ENCODE data around the gene SLC2A4RG. TPM values are rescaled to one million over a fixed set of nuclear protein-coding genes. Genes with fewer than 3 reads are reported as not detected.

SLC2A4RG gene
- polyA plus RNA-seq, 3 donors: 65.7 to 124 (median 123) TPM

- DNase-seq (ENCODE audit: extremely low read depth in 1 of 11, low read depth in 9 of 11, low spot score in 4 of 11): no peak
Measured at GRCh38 chr20:63782521-63782971, 43.0 kb downstream of the SLC2A4RG start.

GRCh38 chr20:63783970-63784369 lies 44.4 kb downstream of the SLC2A4RG start:
- no peak for DNase-seq (ENCODE audit: extremely low read depth in 1 of 11, low read depth in 9 of 11, low spot score in 4 of 11)

- no peak for DNase-seq (ENCODE audit: extremely low read depth in 1 of 11, low read depth in 9 of 11, low spot score in 4 of 11)
Measured at GRCh38 chr20:63785691-63786131, 46.1 kb downstream of the SLC2A4RG start.

GRCh38 chr20:63787302-63787701 lies 47.7 kb downstream of the SLC2A4RG start:
- DNase-seq (ENCODE audit: extremely low read depth in 1 of 11, low read depth in 9 of 11, low spot score in 4 of 11): no peak

GRCh38 chr20:63787749-63788148 lies 48.2 kb downstream of the SLC2A4RG start:
- no peak for DNase-seq (ENCODE audit: extremely low read depth in 1 of 11, low read depth in 9 of 11, low spot score in 4 of 11)

- no peak for DNase-seq (ENCODE audit: extremely low read depth in 1 of 11, low read depth in 9 of 11, low spot score in 4 of 11)
Measured at GRCh38 chr20:63789836-63790571, 50.4 kb downstream of the SLC2A4RG start.

GRCh38 chr20:63790572-63791168 lies 51.1 kb downstream of the SLC2A4RG start:
- DNase-seq (ENCODE audit: extremely low read depth in 1 of 11, low read depth in 9 of 11, low spot score in 4 of 11): no peak

- no peak for DNase-seq (ENCODE audit: extremely low read depth in 1 of 11, low read depth in 9 of 11, low spot score in 4 of 11)
Measured at GRCh38 chr20:63791497-63792156, 52.1 kb downstream of the SLC2A4RG start.

GRCh38 chr20:63792866-63793265 lies 53.3 kb downstream of the SLC2A4RG start:
- DNase-seq (ENCODE audit: extremely low read depth in 1 of 11, low read depth in 9 of 11, low spot score in 4 of 11): no peak

Other genes with a start within 250 kb of the SLC2A4RG start
- 1 to 10 TPM; 1.1 to 2.3 (median 1.9) TPM for gene EEF1A2, start 240.7 kb upstream of the SLC2A4RG start, polyA plus RNA-seq (ENCODE audit: insufficient read length in 3 of 3)
- 100 to 1,000 TPM; 145 to 341 (median 332) TPM for gene PPDPF, start 219.0 kb upstream of the SLC2A4RG start, polyA plus RNA-seq (ENCODE audit: insufficient read length in 3 of 3)
- gene PTK6, start 202.4 kb upstream of the SLC2A4RG start, polyA plus RNA-seq (ENCODE audit: insufficient read length in 3 of 3): under 1 TPM; 0.50 to 0.82 (median 0.56) TPM
- gene SRMS, start 192.0 kb upstream of the SLC2A4RG start, polyA plus RNA-seq (ENCODE audit: insufficient read length in 3 of 3): under 1 TPM; 0.14 to 0.17 (median 0.16) TPM
- 1 to 10 TPM in 2 of 3 donors, under 1 TPM in 1; 0.95 to 1.6 (median 1.0) TPM for gene FNDC11, start 185.6 kb upstream of the SLC2A4RG start, polyA plus RNA-seq (ENCODE audit: insufficient read length in 3 of 3)
- gene HELZ2, start 165.5 kb upstream of the SLC2A4RG start, polyA plus RNA-seq (ENCODE audit: insufficient read length in 3 of 3): 10 to 100 TPM in 2 of 3 donors, 1 to 10 TPM in 1; 8.0 to 15.6 (median 15.5) TPM
- gene GMEB2, start 112.7 kb upstream of the SLC2A4RG start, polyA plus RNA-seq (ENCODE audit: insufficient read length in 3 of 3): 10 to 100 TPM in 2 of 3 donors, 1 to 10 TPM in 1; 9.5 to 13.2 (median 12.2) TPM
- 10 to 100 TPM; 20.7 to 36.7 (median 32.5) TPM for gene STMN3, start 86.4 kb upstream of the SLC2A4RG start, polyA plus RNA-seq (ENCODE audit: insufficient read length in 3 of 3)
- gene RTEL1, start 81.5 kb upstream of the SLC2A4RG start, polyA plus RNA-seq (ENCODE audit: insufficient read length in 3 of 3): 10 to 100 TPM; 13.8 to 22.2 (median 18.2) TPM
- 1 to 10 TPM in 2 of 3 donors, under 1 TPM in 1; 0.79 to 2.2 (median 2.0) TPM for gene TNFRSF6B, start 43.1 kb upstream of the SLC2A4RG start, polyA plus RNA-seq (ENCODE audit: insufficient read length in 3 of 3)
- gene ARFRP1, start 31.8 kb upstream of the SLC2A4RG start, polyA plus RNA-seq (ENCODE audit: insufficient read length in 3 of 3): 10 to 100 TPM; 28.3 to 37.0 (median 36.2) TPM
- 10 to 100 TPM; 11.7 to 25.3 (median 20.8) TPM for gene ZGPAT, start 31.7 kb upstream of the SLC2A4RG start, polyA plus RNA-seq (ENCODE audit: insufficient read length in 3 of 3)
- gene LIME1, start 3.1 kb upstream of the SLC2A4RG start, polyA plus RNA-seq (ENCODE audit: insufficient read length in 3 of 3): 10 to 100 TPM in 2 of 3 donors, 1 to 10 TPM in 1; 3.1 to 14.2 (median 10.7) TPM
- gene ZBTB46, start 91.5 kb downstream of the SLC2A4RG start, polyA plus RNA-seq (ENCODE audit: insufficient read length in 3 of 3): 10 to 100 TPM; 15.5 to 20.0 (median 19.2) TPM
- not detected for gene ABHD16B, start 121.7 kb downstream of the SLC2A4RG start, polyA plus RNA-seq (ENCODE audit: insufficient read length in 3 of 3)
- 100 to 1,000 TPM in 1 of 3 donors, 10 to 100 TPM in 2; 79.9 to 102 (median 90.5) TPM for gene TPD52L2, start 125.5 kb downstream of the SLC2A4RG start, polyA plus RNA-seq (ENCODE audit: insufficient read length in 3 of 3)
- gene DNAJC5, start 155.3 kb downstream of the SLC2A4RG start, polyA plus RNA-seq (ENCODE audit: insufficient read length in 3 of 3): 10 to 100 TPM; 26.2 to 33.0 (median 31.4) TPM
- 10 to 100 TPM; 40.0 to 77.6 (median 58.7) TPM for gene UCKL1, start 216.6 kb downstream of the SLC2A4RG start, polyA plus RNA-seq (ENCODE audit: insufficient read length in 3 of 3)
- gene ZNF512B, start 230.2 kb downstream of the SLC2A4RG start, polyA plus RNA-seq (ENCODE audit: insufficient read length in 3 of 3): 10 to 100 TPM; 23.7 to 33.5 (median 29.5) TPM
- 1 to 10 TPM; 5.8 to 9.9 (median 9.3) TPM for gene SAMD10, start 239.9 kb downstream of the SLC2A4RG start, polyA plus RNA-seq (ENCODE audit: insufficient read length in 3 of 3)
- 10 to 100 TPM; 81.8 to 95.2 (median 87.4) TPM for gene PRPF6, start 241.4 kb downstream of the SLC2A4RG start, polyA plus RNA-seq (ENCODE audit: insufficient read length in 3 of 3)